GM12891 (cell line): ENCODE results near the gene CARD9.

Source experiments
- POLR2A ChIP-seq: IDR thresholded peaks from 2 replicates; pipeline ENCODE4 v1.6.1; 2011; ENCODE audit warnings: low read depth, low read length, control low read depth
- POLR2AphosphoS5 ChIP-seq: IDR thresholded peaks from 2 replicates; pipeline ENCODE4 v1.6.1; 2011; ENCODE audit warnings: low read depth, low read length, control low read depth
- TAF1 ChIP-seq: IDR thresholded peaks from 2 replicates; pipeline ENCODE4 v1.6.1; 2011; ENCODE audit warnings: low read depth, low read length, control low read depth

DNA sequence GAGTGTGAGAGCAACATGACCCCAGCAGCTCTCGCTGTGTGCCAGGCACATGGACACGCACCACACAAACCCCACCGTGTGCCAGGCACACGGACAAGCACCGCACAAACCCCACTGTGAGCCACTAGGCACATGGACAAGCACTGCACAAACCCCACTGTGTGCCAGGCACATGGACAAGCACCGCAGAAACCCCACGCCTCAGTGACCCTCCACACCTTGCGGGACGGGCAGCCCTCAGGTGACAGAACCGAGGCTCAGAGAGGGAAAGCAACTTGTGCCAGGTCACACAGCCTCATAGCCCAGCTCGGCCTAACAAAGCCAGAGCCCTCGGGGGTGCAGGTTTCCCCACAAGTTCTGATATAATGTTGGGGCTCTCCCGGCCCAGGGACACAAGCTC lies 48.1 kb downstream of the CARD9 start:
- TF ChIP-seq POLR2A, result no peak
- TF ChIP-seq TAF1, result no peak
- no peak for TF ChIP-seq POLR2AphosphoS5
